ENCODE measurements around the gene ADAMTS7.
A peak's percentile ranks its signal among the peaks of the same experiment; 100 is the strongest.

ADAMTS7 gene

DNA sequence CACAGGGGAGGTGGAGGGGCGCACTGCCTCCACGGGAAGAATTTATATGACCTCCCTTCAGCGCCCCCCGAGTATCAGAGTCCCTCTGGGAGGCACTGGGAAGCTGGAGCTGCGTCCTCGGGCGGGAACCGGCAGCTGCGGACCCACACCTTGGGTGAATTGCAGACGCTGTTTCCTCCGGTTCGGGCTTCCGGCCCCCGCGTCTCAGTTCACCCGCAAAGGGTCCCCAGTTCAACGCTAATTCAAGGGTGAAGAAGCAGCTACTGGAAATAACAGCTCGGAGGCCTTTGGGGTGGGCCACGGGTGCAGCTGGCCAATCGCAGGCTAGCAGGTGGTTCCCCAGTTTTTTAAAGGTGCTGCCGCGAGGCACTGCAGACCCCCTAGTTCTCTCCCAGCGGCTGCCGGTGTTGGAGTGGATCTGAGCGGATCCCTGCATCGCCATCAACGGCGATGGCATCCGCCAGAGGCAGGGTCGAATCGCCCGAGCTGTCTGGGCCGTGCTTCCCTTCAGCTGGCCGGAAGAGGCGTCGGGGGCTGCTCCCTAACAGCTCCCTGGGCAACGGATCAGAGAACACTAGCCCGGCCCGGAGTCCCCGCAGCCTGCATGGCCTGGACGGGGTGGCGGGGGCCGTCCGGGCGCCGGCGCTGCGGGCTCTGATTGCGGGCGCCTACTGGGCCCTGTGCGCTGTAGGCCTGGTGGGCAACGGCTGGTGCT, 19.4 kb upstream of the ADAMTS7 start:
- DNase-seq (ENCODE audit: insufficient read length, low spot score) (no peak), FAIRE-seq (no peak)
- TF ChIP-seq POU2F2 (IDR thresholded peaks at IDR 0.05; ENCODE audit: low read depth, low read length) (no peak), SPI1 (IDR thresholded peaks at IDR 0.05; ENCODE audit: low read depth, low read length) (no peak), PAX5 (IDR thresholded peaks at IDR 0.05; ENCODE audit: insufficient read depth, low read length, severe bottlenecking) (no peak), TAF1 (IDR thresholded peaks at IDR 0.05; ENCODE audit: low read depth, low read length) (no peak)

DNA sequence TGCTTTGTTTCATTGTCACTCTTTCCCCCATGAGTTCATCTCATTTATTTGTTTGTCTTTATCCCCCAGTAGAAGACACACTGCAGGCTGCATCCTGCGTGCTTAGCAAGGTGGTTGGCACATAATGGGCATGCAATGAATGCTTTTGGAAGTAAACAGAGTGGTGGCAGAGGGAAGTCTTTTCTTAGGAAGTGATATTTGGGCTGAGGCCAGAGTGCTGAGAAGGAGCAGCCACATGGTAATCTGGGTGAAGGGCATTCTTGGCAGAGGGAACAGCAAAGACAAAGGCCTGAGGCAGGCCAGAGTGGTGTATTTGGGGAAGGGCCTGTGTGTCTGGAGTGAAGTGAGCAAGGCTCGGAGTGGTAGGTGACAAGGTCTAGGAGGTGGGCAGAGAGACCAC, 17.7 kb upstream of the ADAMTS7 start:
- DNase-seq (ENCODE audit: insufficient read length, low spot score) (no peak), FAIRE-seq (no peak)
- no peak for TF ChIP-seq SPI1 (IDR thresholded peaks at IDR 0.05; ENCODE audit: low read depth, low read length)
- TF ChIP-seq PAX5 (IDR thresholded peaks at IDR 0.05; ENCODE audit: insufficient read depth, low read length, severe bottlenecking), result no peak
- TF ChIP-seq POLR2A (IDR thresholded peaks at IDR 0.05; ENCODE audit: low read depth, low read length), result no peak

DNA sequence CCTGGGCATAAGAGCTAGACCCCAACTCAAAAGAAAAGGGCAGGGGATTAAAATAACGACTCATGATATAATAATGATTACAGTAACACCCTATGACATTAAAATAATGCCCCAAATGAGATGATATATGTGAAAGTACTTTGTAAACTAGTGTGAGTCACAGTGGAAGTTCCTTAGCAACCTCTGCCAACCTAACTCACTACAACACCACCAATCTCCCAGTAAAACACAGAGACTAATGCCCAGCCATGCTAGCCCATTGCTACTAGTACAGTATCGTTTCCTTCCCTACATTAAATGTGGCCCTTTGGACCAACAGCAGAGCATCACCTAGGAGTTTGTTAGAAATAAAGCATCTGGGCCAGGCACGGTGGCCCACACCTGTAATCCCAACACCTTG, 11.2 kb upstream of the ADAMTS7 start:
- FAIRE-seq, result no peak
- TF ChIP-seq POLR2AphosphoS5 (IDR thresholded peaks at IDR 0.05; ENCODE audit: low read depth, low read length), result no peak
- no peak for TF ChIP-seq PAX5 (IDR thresholded peaks at IDR 0.05; ENCODE audit: insufficient read depth, low read length, severe bottlenecking)
- no peak for TF ChIP-seq SPI1 (IDR thresholded peaks at IDR 0.05; ENCODE audit: low read depth, low read length)
- no peak for TF ChIP-seq POLR2A (IDR thresholded peaks at IDR 0.05; ENCODE audit: low read depth, low read length)
- no peak for DNase-seq (ENCODE audit: insufficient read length, low spot score)

DNA sequence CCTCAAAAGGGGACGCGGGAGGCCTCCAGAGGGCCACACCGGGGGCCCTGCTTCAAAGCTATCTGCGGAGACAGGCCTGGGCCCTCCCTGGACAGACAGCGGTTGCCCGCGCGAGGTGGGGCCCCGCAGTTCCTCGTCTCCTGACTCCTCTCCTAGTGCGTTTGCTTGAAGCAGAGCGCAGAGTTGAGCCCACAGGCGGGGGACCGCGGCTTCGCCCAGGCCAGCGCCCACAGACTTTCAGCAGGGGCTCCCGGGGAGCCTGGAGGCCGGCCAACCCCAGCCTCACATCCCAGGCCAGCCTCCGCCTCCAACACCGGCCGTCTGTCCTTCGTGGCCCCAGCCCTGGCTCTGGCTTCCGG, 540 bp upstream of the ADAMTS7 start:
- TF ChIP-seq POU2F2 (IDR thresholded peaks at IDR 0.05; ENCODE audit: low read depth, low read length), result no peak
- TF ChIP-seq PAX5 (IDR thresholded peaks at IDR 0.05; ENCODE audit: insufficient read depth, low read length, severe bottlenecking), result no peak
- no peak for TF ChIP-seq POLR2AphosphoS5 (IDR thresholded peaks at IDR 0.05; ENCODE audit: low read depth, low read length)
- TF ChIP-seq POLR2A (IDR thresholded peaks at IDR 0.05; ENCODE audit: low read depth, low read length), result no peak
- TF ChIP-seq SPI1 (IDR thresholded peaks at IDR 0.05; ENCODE audit: low read depth, low read length), result no peak
- no peak for TF ChIP-seq TAF1 (IDR thresholded peaks at IDR 0.05; ENCODE audit: low read depth, low read length)

DNA sequence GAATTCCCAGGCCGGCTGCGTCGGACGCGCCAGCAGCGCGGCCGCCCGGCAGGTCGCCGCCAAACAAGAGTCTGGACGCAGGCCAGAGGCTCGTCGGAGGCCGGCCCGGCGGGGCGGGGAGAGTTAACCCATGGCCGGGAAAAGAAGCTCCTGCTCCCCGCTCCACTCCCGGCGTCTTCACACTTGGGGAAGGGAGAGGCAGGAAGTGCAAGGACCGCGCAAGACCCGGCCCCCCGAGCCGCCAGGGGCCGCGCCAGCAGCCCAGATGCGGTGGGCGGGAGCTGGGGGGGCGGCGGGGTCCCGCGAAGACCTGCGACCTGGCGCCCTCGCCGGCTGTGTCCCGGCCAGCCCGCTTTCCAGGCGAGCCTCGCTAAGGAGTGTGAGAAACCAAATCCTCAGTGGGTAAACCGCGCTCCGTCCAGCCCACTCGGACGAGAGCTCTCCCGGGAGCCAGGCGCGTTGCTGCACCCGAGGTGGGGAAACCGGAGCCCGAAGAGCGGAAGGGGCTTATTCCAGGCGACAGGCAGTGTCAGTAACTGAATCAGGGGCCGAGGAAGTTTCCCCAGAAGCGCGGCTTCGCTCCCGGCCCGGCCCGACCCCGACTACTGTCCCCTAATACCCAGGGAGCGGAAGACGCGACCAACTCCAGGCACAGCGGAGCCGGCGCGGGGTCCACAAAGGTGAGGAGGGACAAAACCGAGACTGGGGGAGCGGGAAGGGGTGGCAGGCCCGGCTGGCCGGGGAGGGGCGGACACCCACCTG, 721 bp downstream of the ADAMTS7 start:
- TF ChIP-seq POU2F2 (IDR thresholded peaks at IDR 0.05; ENCODE audit: low read depth, low read length) (no peak), POLR2AphosphoS5 (IDR thresholded peaks at IDR 0.05; ENCODE audit: low read depth, low read length) (no peak), TAF1 (IDR thresholded peaks at IDR 0.05; ENCODE audit: low read depth, low read length) (no peak), POLR2A (IDR thresholded peaks at IDR 0.05; ENCODE audit: low read depth, low read length) (no peak), SPI1 (IDR thresholded peaks at IDR 0.05; ENCODE audit: low read depth, low read length) (no peak), PAX5 (IDR thresholded peaks at IDR 0.05; ENCODE audit: insufficient read depth, low read length, severe bottlenecking) (no peak)
- FAIRE-seq (no peak), DNase-seq (ENCODE audit: insufficient read length, low spot score) (peak; percentile 49)

More for the DNA sequence above, 540 bp upstream of the ADAMTS7 start:
- FAIRE-seq (no peak), DNase-seq (ENCODE audit: insufficient read length, low spot score) (no peak)

DNA sequence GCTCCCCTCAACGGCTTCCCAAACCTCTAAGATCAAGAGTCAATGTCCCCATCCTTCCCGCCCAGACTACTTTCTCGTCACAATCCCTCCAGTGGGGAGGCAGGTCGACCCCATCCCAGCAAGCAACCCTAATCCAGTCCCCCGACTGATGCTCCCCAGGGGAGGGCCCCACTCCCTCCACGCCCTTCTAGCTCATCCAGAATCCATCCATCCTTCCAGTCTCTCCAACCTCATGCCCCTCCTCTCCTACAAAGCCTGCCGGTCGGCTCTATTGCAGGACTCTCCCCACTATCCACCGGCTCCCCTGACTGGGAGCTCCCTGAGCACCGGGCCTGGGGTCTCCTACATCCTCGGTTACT, 1.3 kb downstream of the ADAMTS7 start:
- DNase-seq (ENCODE audit: insufficient read length, low spot score) (no peak), FAIRE-seq (no peak)
- no peak for TF ChIP-seq SPI1 (IDR thresholded peaks at IDR 0.05; ENCODE audit: low read depth, low read length)

DNA sequence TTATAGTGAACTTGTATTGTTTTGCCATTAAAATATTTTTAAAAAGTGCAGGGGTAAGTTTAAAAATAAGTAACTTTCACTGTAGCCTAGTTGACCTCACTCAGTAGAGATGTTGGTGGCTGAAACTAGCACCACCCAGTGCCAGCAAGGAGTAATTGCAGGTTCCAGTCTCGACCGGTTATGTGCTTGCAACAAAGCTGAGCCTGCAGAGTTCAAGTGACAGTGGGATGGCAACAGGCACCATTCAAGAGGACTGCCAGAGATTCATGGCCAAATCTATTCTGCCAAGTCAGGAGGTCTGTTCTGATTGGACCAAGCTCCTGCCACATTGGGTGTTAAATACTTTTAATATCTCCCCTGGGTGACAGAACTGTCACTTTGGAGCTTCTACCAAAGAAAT, 2.7 kb downstream of the ADAMTS7 start:
- FAIRE-seq, result peak; percentile 69
- peak; percentile 50 for DNase-seq (ENCODE audit: insufficient read length, low spot score)
- TF ChIP-seq POLR2AphosphoS5 (IDR thresholded peaks at IDR 0.05; ENCODE audit: low read depth, low read length), result no peak
- no peak for TF ChIP-seq POU2F2 (IDR thresholded peaks at IDR 0.05; ENCODE audit: low read depth, low read length)
- no peak for TF ChIP-seq POLR2A (IDR thresholded peaks at IDR 0.05; ENCODE audit: low read depth, low read length)
- no peak for TF ChIP-seq PAX5 (IDR thresholded peaks at IDR 0.05; ENCODE audit: insufficient read depth, low read length, severe bottlenecking)
- TF ChIP-seq SPI1 (IDR thresholded peaks at IDR 0.05; ENCODE audit: low read depth, low read length), result no peak

DNA sequence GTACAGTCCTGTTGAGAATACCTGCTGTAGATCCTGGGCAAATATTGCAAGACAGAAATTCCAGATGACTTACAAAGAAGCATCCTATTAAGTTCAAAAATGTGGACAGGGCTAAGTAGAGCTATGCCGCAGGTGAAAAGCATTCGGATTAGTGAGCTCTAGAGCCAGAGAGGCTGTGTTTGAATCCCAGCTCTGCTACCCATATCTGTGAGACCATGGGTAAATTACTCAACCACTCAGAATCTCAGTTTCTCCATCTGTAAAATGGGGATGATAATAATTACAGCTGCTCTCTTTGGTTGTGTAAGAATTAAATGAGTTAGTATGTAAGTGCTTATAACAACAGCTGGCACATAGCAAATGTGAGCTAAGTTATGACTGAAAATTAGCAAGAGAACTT, 3.9 kb downstream of the ADAMTS7 start:
- FAIRE-seq (no peak), DNase-seq (ENCODE audit: insufficient read length, low spot score) (no peak)
- TF ChIP-seq PAX5 (IDR thresholded peaks at IDR 0.05; ENCODE audit: insufficient read depth, low read length, severe bottlenecking), result no peak
- TF ChIP-seq POLR2AphosphoS5 (IDR thresholded peaks at IDR 0.05; ENCODE audit: low read depth, low read length), result no peak
- no peak for TF ChIP-seq SPI1 (IDR thresholded peaks at IDR 0.05; ENCODE audit: low read depth, low read length)
- no peak for TF ChIP-seq POLR2A (IDR thresholded peaks at IDR 0.05; ENCODE audit: low read depth, low read length)
- no peak for TF ChIP-seq TAF1 (IDR thresholded peaks at IDR 0.05; ENCODE audit: low read depth, low read length)
- TF ChIP-seq POU2F2 (IDR thresholded peaks at IDR 0.05; ENCODE audit: low read depth, low read length), result no peak

DNA sequence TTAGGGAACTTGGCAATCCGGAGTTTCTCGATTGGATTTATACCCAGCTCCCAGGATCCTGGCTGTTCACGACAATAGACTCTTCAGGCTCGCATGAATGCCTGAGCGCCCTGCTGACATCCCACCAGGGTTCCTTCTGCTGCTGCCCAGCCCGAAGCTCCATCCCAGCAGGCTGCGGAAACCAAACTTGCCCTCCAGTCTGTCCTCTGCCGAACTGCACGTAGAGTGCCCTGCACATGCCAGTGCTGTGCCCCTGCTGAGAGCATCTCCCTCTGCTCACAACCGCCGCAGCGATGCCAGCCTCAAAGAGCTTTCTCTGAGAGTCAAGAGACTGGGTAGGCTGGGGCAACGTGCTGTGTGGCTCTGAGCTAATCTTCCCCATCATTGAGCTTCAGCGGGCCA, 6.9 kb downstream of the ADAMTS7 start:
- TF ChIP-seq TAF1 (IDR thresholded peaks at IDR 0.05; ENCODE audit: low read depth, low read length) (no peak), SPI1 (IDR thresholded peaks at IDR 0.05; ENCODE audit: low read depth, low read length) (no peak), POU2F2 (IDR thresholded peaks at IDR 0.05; ENCODE audit: low read depth, low read length) (no peak), POLR2A (IDR thresholded peaks at IDR 0.05; ENCODE audit: low read depth, low read length) (no peak), POLR2AphosphoS5 (IDR thresholded peaks at IDR 0.05; ENCODE audit: low read depth, low read length) (no peak), PAX5 (IDR thresholded peaks at IDR 0.05; ENCODE audit: insufficient read depth, low read length, severe bottlenecking) (no peak)
- DNase-seq (ENCODE audit: insufficient read length, low spot score), result no peak
- FAIRE-seq, result no peak

DNA sequence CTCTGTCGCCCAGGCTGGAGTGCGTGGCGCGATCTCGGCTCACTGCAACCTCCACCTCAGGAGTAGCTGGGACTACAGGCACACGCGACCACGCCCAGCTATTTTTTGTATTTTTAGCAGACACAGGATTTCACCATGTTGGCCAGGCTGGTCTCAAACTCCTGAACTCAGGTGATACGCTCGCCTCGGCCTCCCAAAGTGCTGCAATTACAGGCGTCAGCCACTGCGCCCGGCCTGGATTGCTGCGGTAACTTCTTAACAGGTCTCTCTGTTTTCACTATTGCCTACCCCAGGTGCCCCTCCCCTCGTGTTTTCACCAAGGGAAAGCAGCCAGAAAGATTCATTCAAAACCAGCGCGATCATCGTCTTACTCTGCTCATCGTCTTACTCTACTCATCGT, 10.5 kb downstream of the ADAMTS7 start:
- no peak for FAIRE-seq
- DNase-seq (ENCODE audit: insufficient read length, low spot score), result no peak
- TF ChIP-seq POLR2AphosphoS5 (IDR thresholded peaks at IDR 0.05; ENCODE audit: low read depth, low read length) (no peak), SPI1 (IDR thresholded peaks at IDR 0.05; ENCODE audit: low read depth, low read length) (no peak), PAX5 (IDR thresholded peaks at IDR 0.05; ENCODE audit: insufficient read depth, low read length, severe bottlenecking) (no peak), POLR2A (IDR thresholded peaks at IDR 0.05; ENCODE audit: low read depth, low read length) (no peak), TAF1 (IDR thresholded peaks at IDR 0.05; ENCODE audit: low read depth, low read length) (no peak), POU2F2 (IDR thresholded peaks at IDR 0.05; ENCODE audit: low read depth, low read length) (no peak)
